GM23338 (cell line): Measurements from ENCODE around the gene MSH4. TPM values are rescaled to one million over a fixed set of nuclear protein-coding genes. Genes with fewer than 3 reads are reported as not detected.
"Not testable (repeated sequence)": the region's sequence is repeated elsewhere in the genome, so short reads cannot be mapped to it uniquely, and the experiment has no call there.

Source experiments
- ATAC-seq: fragments of 200-7000 bp; cut with Tn5 transposase; 3 replicates; pipeline ENCODE4 v1.9.1; 2020
- DNase-seq: peaks from one replicate; pipeline ENCODE4 v3.0.0-alpha.2; 2015; ENCODE audit warnings: low spot score
- H2AFZ ChIP-seq: fragments of 200-600 bp; sonication (generic); 2 replicates; pipeline ENCODE4 v1.8.0; 2016; ENCODE audit warnings: antibody characterized with exemption, mild to moderate bottlenecking, moderate library complexity
- H3F3A ChIP-seq: fragments of 200-600 bp; sonication (generic); replicated peaks from 2 replicates; pipeline ENCODE4 v1.8.0; 2017; ENCODE audit warnings: antibody characterized with exemption, mixed run types, low read depth
- H3K27ac ChIP-seq: fragments of 200-600 bp; sonication (generic); 2 replicates; pipeline ENCODE4 v1.6.1; 2016; ENCODE audit warnings: low read depth
- H3K27me3 ChIP-seq: fragments of 200-600 bp; sonication (generic); 2 replicates; pipeline ENCODE4 v1.8.0; 2016; ENCODE audit warnings: mild to moderate bottlenecking, mixed run types, moderate library complexity; ENCODE audit not compliant: insufficient read depth
- H3K36me3 ChIP-seq: fragments of 200-600 bp; sonication (generic); 2 replicates; pipeline ENCODE4 v1.8.0; 2016; ENCODE audit warnings: mild to moderate bottlenecking; ENCODE audit not compliant: insufficient read depth
- H3K4me1 ChIP-seq: fragments of 200-600 bp; sonication (generic); 2 replicates; pipeline ENCODE4 v1.8.0; 2016; ENCODE audit warnings: mild to moderate bottlenecking, moderate library complexity; ENCODE audit not compliant: insufficient read depth
- H3K4me2 ChIP-seq: fragments of 200-600 bp; sonication (generic); 2 replicates; pipeline ENCODE4 v1.7.1; 2017; ENCODE audit warnings: mixed run types
- H3K4me3 ChIP-seq: fragments of 200-600 bp; sonication (generic); 2 replicates; pipeline ENCODE4 v1.6.1; 2016; ENCODE audit warnings: mixed run types
- H3K79me2 ChIP-seq: fragments of 200-600 bp; sonication (generic); replicated peaks from 2 replicates; pipeline ENCODE4 v1.8.0; 2017; ENCODE audit warnings: mild to moderate bottlenecking; ENCODE audit not compliant: insufficient read depth
- H3K9me2 ChIP-seq: fragments of 200-600 bp; sonication (generic); 2 replicates; pipeline ENCODE4 v1.8.0; 2017; ENCODE audit not compliant: insufficient read depth
- H4K20me1 ChIP-seq: fragments of 200-600 bp; sonication (generic); replicated peaks from 2 replicates; pipeline ENCODE4 v1.8.0; 2017; ENCODE audit warnings: mild to moderate bottlenecking; ENCODE audit not compliant: insufficient read depth
- H3K27ac Mint-ChIP-seq: 2 replicates; pipeline ENCODE4 v1.8.0; 2020; ENCODE audit warnings: inconsistent platforms, mild to moderate bottlenecking, moderate library complexity, mixed read lengths
- H3K27me3 Mint-ChIP-seq: 3 replicates; pipeline ENCODE4 v1.8.0; 2022; ENCODE audit warnings: low read depth, mild to moderate bottlenecking, moderate library complexity, mixed read lengths, inconsistent platforms; ENCODE audit not compliant: insufficient read depth, poor library complexity
- H3K36me3 Mint-ChIP-seq: 3 replicates; pipeline ENCODE4 v1.8.0; 2021; ENCODE audit warnings: low read depth, mild to moderate bottlenecking, inconsistent platforms, moderate library complexity, mixed read lengths
- H3K4me1 Mint-ChIP-seq: 3 replicates; pipeline ENCODE4 v1.8.0; 2020; ENCODE audit warnings: mild to moderate bottlenecking, inconsistent platforms, mixed read lengths
- H3K4me3 Mint-ChIP-seq: 3 replicates; pipeline ENCODE4 v1.8.0; 2021; ENCODE audit warnings: moderate library complexity, mild to moderate bottlenecking, inconsistent platforms, mixed read lengths
- H3K9me3 Mint-ChIP-seq: 3 replicates; pipeline ENCODE4 v1.8.0; 2020; ENCODE audit warnings: moderate library complexity, mild to moderate bottlenecking, inconsistent platforms, mixed read lengths
- EZH2 ChIP-seq: fragments of 200-600 bp; sonication (generic); IDR thresholded peaks from one replicate; pipeline ENCODE4 v1.8.0; 2017; ENCODE audit warnings: antibody characterized with exemption, mild to moderate bottlenecking, low read depth; ENCODE audit not compliant: unreplicated experiment
- EZH2phosphoT487 ChIP-seq: fragments of 200-600 bp; sonication (generic); IDR thresholded peaks from one replicate; pipeline ENCODE4 v1.8.1; 2018; ENCODE audit warnings: antibody characterized with exemption; ENCODE audit not compliant: unreplicated experiment
- JUNB ChIP-seq: IDR thresholded peaks from one replicate; pipeline ENCODE4 v1.6.1; 2016; ENCODE audit warnings: antibody characterized with exemption; ENCODE audit not compliant: unreplicated experiment
- NANOG ChIP-seq: IDR thresholded peaks from 2 replicates; pipeline ENCODE4 v1.6.1; 2016; ENCODE audit warnings: antibody characterized with exemption, borderline replicate concordance
- STAT1 ChIP-seq: IDR thresholded peaks from one replicate; pipeline ENCODE4 v1.6.1; 2016; ENCODE audit warnings: antibody characterized with exemption; ENCODE audit not compliant: unreplicated experiment
- ZNF114 ChIP-seq: fragments of 250-450 bp; sonication (Bioruptor Pico); IDR thresholded peaks from 2 replicates; pipeline ENCODE4 v1.5.0; 2020; ENCODE audit warnings: mild to moderate bottlenecking, moderate library complexity
- ZNF331 ChIP-seq: fragments of 250-450 bp; sonication (Bioruptor Pico); IDR thresholded peaks from 2 replicates; pipeline ENCODE4 v1.5.0; 2020; ENCODE audit warnings: low read depth, mild to moderate bottlenecking, moderate library complexity
- polyA plus RNA-seq: library from polyadenylated mRNA; unstranded; fragments of >200 nt; fragmentation: Nextera tagmentation; extraction: Ambion mirVana; gene quantifications from 2 replicates; pipeline ENCODE4 v1.2.1, GENCODE V29; 2016
- total RNA-seq: library from RNA; depleted of rRNA; stranded (reverse); fragments of >200 nt; shearing (Covaris generic); gene quantifications from 2 replicates; pipeline ENCODE4 v1.2.3, GENCODE V29; 2014
- TF ChIP-seq, protein P1 (sequence below): fragments of 250-450 bp; sonication (Bioruptor Pico); IDR thresholded peaks from 2 replicates; pipeline ENCODE4 v1.5.0; 2020; ENCODE audit warnings: mild to moderate bottlenecking, moderate library complexity
- TF ChIP-seq, protein P2 (sequence below), 2 experiments: fragments of 200-600 bp in 1 of 2; sonication (generic) in 1 of 2; conservative IDR thresholded peaks; 2 replicates each; pipeline versions ENCODE4 v1.5.1 to v1.6.1; 2016 to 2017; ENCODE audit warnings: antibody characterized with exemption in 2 of 2, low read depth in 2 of 2, mild to moderate bottlenecking in 2 of 2, moderate library complexity in 1 of 2
- TF ChIP-seq, protein P3 (sequence below): IDR thresholded peaks from 2 replicates; pipeline ENCODE4 v1.6.1; 2016; ENCODE audit warnings: antibody characterized with exemption

Gene MSH4
- total and polyA plus RNA-seq, 2 experiments from 2014 or later: 0.10 to 0.24 TPM

DNA sequence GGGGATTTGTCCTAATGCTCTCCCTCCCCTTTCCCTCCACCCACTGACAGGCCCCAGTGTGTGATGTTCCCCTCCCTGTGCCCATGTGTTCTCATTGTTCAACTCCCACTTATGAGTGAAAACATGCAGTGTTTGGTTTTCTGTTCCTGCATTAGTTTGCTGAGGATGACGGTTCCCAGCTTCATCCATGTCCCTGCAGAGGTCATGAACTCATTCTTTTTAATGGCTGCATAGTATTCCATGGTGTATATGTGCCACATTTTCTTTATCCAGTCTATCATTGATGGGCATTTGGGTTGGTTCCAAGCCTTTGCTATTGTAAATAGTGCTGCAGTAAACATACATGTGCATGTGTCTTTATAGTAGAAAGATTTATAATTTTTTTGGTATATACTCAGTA, 26.9 kb downstream of the MSH4 start:
- not testable (repeated sequence) for H3K79me2 ChIP-seq, H4K20me1 ChIP-seq, H3K4me1 ChIP-seq, H3K27ac Mint-ChIP-seq, H3K27me3 ChIP-seq, DNase-seq, H3K4me3 Mint-ChIP-seq, H3K4me1 Mint-ChIP-seq, H3K27ac ChIP-seq, H3K4me3 ChIP-seq, H2AFZ ChIP-seq, H3K36me3 ChIP-seq, H3K4me2 ChIP-seq, H3F3A ChIP-seq, H3K27me3 Mint-ChIP-seq, H3K9me2 ChIP-seq, ATAC-seq
- Mint-ChIP-seq H3K36me3 (peaks cover 20% of the 10 kb centered on the region; the same call in 2 of the 3 replicates), H3K9me3 (peaks cover 24% of the 10 kb centered on the region)

DNA sequence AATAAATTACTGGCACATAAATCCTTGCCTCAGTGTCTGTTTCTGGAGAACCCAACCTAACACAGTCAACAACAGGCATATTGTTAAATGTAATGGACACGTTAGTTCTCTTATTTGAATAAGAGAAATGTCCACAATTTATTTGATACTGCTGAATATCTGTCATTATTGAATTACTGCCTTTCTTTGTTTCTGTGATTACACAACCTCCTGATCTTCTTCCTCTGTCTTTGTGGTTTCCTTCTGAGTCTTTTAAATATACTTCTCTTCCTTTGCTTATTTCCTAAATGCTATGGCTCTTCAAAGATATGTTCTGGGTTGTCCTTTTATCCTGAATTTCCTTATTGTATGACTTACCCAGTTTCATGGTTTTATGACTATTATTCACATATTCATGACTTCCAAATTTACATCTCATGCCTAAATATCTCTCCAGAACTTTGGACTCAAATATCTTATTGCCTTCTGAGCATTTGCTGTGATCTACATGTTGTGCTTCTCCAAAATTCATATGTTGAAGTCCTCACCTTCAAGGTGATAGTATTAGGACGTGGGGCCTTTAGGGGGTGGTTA, 39.9 kb downstream of the MSH4 start:
- no peaks in the 10 kb centered on the region for H3F3A ChIP-seq
- no peak overlapping the region for H3K27ac ChIP-seq
- Mint-ChIP-seq H3K4me3 (no peak overlapping the region), H3K9me3 (peaks cover 20% of the 10 kb centered on the region), H3K27me3 (peaks cover 4% of the 10 kb centered on the region), H3K36me3 (no peaks in the 10 kb centered on the region), H3K4me1 (no peaks in the 10 kb centered on the region), H3K27ac (no peak overlapping the region)
- no peak for DNase-seq
- no peaks in the 10 kb centered on the region for H3K36me3 ChIP-seq
- no peak overlapping the region for H3K4me2 ChIP-seq
- H3K9me2 ChIP-seq: no peaks in the 10 kb centered on the region
- no peaks in the 10 kb centered on the region for H3K4me1 ChIP-seq
- no peaks in the 10 kb centered on the region for H3K79me2 ChIP-seq
- no peaks in the 10 kb centered on the region for H3K27me3 ChIP-seq
- no peaks in the 10 kb centered on the region for H4K20me1 ChIP-seq
- H2AFZ ChIP-seq: no peak overlapping the region
- no peak for ATAC-seq
- H3K4me3 ChIP-seq: no peak overlapping the region
- no peak for TF ChIP-seq NANOG
- TF ChIP-seq, protein P1, sequence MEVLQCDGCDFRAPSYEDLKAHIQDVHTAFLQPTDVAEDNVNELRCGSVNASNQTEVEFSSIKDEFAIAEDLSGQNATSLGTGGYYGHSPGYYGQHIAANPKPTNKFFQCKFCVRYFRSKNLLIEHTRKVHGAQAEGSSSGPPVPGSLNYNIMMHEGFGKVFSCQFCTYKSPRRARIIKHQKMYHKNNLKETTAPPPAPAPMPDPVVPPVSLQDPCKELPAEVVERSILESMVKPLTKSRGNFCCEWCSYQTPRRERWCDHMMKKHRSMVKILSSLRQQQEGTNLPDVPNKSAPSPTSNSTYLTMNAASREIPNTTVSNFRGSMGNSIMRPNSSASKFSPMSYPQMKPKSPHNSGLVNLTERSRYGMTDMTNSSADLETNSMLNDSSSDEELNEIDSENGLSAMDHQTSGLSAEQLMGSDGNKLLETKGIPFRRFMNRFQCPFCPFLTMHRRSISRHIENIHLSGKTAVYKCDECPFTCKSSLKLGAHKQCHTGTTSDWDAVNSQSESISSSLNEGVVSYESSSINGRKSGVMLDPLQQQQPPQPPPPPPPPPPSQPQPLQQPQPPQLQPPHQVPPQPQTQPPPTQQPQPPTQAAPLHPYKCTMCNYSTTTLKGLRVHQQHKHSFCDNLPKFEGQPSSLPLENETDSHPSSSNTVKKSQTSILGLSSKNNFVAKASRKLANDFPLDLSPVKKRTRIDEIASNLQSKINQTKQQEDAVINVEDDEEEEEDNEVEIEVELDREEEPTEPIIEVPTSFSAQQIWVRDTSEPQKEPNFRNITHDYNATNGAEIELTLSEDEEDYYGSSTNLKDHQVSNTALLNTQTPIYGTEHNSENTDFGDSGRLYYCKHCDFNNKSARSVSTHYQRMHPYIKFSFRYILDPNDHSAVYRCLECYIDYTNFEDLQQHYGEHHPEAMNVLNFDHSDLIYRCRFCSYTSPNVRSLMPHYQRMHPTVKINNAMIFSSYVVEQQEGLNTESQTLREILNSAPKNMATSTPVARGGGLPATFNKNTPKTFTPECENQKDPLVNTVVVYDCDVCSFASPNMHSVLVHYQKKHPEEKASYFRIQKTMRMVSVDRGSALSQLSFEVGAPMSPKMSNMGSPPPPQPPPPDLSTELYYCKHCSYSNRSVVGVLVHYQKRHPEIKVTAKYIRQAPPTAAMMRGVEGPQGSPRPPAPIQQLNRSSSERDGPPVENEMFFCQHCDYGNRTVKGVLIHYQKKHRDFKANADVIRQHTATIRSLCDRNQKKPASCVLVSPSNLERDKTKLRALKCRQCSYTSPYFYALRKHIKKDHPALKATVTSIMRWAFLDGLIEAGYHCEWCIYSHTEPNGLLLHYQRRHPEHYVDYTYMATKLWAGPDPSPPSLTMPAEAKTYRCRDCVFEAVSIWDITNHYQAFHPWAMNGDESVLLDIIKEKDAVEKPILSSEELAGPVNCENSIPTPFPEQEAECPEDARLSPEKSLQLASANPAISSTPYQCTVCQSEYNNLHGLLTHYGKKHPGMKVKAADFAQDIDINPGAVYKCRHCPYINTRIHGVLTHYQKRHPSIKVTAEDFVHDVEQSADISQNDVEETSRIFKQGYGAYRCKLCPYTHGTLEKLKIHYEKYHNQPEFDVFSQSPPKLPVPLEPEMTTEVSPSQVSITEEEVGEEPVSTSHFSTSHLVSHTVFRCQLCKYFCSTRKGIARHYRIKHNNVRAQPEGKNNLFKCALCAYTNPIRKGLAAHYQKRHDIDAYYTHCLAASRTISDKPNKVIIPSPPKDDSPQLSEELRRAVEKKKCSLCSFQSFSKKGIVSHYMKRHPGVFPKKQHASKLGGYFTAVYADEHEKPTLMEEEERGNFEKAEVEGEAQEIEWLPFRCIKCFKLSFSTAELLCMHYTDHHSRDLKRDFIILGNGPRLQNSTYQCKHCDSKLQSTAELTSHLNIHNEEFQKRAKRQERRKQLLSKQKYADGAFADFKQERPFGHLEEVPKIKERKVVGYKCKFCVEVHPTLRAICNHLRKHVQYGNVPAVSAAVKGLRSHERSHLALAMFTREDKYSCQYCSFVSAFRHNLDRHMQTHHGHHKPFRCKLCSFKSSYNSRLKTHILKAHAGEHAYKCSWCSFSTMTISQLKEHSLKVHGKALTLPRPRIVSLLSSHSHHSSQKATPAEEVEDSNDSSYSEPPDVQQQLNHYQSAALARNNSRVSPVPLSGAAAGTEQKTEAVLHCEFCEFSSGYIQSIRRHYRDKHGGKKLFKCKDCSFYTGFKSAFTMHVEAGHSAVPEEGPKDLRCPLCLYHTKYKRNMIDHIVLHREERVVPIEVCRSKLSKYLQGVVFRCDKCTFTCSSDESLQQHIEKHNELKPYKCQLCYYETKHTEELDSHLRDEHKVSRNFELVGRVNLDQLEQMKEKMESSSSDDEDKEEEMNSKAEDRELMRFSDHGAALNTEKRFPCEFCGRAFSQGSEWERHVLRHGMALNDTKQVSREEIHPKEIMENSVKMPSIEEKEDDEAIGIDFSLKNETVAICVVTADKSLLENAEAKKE (CRISPR knock-in tag): no peak
- no peak for TF ChIP-seq JUNB
- no peak for TF ChIP-seq EZH2
- TF ChIP-seq ZNF114: no peak
- TF ChIP-seq, protein P2, sequence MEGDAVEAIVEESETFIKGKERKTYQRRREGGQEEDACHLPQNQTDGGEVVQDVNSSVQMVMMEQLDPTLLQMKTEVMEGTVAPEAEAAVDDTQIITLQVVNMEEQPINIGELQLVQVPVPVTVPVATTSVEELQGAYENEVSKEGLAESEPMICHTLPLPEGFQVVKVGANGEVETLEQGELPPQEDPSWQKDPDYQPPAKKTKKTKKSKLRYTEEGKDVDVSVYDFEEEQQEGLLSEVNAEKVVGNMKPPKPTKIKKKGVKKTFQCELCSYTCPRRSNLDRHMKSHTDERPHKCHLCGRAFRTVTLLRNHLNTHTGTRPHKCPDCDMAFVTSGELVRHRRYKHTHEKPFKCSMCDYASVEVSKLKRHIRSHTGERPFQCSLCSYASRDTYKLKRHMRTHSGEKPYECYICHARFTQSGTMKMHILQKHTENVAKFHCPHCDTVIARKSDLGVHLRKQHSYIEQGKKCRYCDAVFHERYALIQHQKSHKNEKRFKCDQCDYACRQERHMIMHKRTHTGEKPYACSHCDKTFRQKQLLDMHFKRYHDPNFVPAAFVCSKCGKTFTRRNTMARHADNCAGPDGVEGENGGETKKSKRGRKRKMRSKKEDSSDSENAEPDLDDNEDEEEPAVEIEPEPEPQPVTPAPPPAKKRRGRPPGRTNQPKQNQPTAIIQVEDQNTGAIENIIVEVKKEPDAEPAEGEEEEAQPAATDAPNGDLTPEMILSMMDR (conservative IDR thresholded peaks at IDR 0.05; ENCODE audit: low read depth in 2 of 2): no peak
- no peak for TF ChIP-seq ZNF331
- no peak for TF ChIP-seq EZH2phosphoT487
- TF ChIP-seq STAT1: no peak
- TF ChIP-seq, protein P3, sequence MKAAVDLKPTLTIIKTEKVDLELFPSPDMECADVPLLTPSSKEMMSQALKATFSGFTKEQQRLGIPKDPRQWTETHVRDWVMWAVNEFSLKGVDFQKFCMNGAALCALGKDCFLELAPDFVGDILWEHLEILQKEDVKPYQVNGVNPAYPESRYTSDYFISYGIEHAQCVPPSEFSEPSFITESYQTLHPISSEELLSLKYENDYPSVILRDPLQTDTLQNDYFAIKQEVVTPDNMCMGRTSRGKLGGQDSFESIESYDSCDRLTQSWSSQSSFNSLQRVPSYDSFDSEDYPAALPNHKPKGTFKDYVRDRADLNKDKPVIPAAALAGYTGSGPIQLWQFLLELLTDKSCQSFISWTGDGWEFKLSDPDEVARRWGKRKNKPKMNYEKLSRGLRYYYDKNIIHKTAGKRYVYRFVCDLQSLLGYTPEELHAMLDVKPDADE: no peak
